Activated CD4-positive, alpha-beta T cell treated with anti-CD3 and anti-CD28 coated beads, Interleukin-2, amount 50 U/mL, for 48 hours (primary cell): ENCODE data around the gene ZNF148.

Experiments
- DNase-seq, 2 experiments: peaks; one replicate each; pipeline ENCODE4 v3.0.0-alpha.2; 2020

ZNF148 gene

DNA sequence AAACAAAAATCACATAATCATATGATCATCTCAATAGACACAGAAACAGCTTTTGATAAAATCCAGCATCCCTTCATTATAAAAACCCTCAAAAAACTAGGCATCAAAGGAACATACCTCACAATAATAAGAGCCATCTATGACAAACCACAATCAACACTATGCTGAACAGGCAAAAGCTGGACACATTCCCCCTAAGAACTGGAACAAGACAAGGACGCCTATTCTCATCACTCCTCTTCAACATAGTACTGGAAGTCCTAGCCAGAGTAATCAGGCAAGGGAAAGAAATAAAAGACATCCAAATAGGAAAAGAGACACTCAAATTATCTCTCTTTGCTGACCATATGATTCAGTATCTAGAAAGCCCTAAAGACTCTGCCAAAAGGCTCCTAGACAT is 107.7 kb downstream of the ZNF148 start:
- no peak for DNase-seq

DNA sequence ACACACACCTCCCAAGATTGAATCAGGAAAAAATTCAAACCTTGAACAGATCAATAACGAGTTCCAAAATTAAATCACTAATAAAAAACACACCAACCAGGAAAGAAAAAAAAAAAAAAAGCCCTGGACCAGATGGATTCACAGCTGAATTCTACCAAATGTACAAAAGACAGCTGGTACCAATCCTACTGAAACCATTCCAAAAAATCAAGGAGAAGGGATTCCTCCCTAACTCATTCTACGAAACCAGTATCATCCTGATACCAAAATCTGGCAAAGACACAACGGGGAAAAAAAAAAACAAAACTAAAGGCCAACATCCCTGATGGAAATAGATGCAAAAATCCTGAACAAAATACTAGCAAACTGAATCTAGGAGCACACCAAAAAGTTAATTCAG is 108.2 kb downstream of the ZNF148 start:
- DNase-seq = no peak

DNA sequence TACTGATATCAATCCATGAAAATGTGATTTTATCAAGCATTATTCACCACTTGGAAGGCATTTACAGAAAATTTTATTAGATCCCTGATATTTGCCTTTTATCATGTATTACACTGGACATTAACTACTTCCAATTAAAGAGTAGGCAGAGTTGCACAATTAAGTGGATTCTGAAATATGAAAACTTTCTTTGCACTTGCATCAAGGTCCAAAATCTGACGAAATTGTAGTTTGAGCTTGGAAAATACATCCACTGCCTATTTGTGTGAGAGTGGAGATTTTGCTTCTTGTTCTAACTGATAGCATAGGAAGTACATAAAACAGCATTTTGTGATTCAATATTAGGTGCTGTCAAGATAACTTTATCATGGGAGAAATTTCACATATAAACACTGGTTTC is 113.0 kb downstream of the ZNF148 start:
- no peak for DNase-seq

DNA sequence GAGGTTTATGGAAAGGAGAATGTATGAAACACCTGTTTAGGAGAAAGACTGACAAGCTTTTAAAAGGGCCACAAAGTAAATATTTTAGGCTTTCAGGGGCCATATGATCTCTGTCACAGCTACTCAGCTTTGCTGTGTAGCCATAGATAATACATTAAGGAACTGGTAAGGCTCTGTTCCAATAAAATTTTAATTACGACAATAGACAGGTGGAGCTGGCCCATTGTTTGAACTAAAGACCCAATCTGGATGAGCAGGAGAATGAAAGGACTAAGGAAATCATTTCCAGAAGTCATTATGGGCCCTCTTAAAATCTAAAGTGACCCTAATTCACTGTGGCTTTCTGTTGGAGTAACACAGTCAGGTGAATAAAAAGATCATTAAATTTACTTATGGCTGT is 114.1 kb downstream of the ZNF148 start:
- no peak for DNase-seq

DNA sequence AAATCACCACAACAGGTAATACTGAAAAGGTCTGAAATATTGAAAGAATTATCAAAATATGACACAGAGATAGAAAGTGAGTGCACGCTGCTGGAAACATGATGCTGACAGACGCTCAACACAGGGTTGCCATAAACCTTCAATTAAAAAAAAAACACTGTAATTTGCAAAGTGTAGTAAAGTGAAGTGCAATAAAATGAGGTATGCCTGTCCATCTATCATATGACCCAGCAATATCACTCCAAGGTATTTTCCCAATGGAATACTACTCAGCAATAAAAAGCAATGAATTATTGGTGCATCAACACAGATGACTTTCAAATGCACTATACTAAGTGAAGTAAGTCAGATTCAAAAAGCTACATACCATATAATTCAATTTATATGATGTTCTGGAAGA is 115.0 kb downstream of the ZNF148 start:
- DNase-seq = no peak

DNA sequence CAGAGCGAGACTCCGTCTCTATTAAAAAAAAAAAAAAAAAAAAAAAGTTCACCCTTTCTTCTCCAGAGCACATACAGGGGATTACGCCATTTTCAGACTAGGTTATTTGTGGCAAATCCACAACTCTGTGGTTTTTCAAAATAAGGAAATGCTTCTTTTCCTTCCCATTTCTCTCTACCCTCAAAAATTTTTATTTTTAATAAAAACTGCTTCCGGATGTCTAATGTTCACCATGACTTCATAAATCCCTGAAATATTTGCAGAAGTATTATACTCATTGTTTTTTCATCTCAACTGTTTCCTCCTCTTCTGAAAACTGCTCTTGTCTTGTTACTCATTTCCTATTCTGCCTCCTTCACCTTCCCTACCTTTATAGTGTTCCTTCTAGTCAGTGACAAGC is 117.6 kb downstream of the ZNF148 start:
- no peak for DNase-seq

DNA sequence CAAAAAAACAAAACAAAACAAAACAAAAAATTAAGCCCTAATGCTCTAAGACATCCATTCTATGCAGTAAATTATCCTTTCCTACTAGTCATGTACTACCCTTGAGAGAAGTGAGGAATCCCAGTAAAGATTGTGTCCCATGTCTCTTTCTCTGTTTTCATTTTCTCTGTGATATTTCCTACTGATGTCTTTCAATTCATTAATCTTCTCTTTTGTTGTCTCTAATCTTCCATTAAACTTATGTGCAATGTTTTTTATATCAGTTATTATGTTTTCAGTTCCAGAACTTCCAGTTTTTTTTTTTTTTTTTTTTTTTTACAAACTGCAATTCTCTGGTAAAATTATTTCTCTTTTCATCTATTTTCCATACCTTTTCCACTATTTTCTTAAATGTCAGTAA is 118.5 kb downstream of the ZNF148 start:
- no peak for DNase-seq

DNA sequence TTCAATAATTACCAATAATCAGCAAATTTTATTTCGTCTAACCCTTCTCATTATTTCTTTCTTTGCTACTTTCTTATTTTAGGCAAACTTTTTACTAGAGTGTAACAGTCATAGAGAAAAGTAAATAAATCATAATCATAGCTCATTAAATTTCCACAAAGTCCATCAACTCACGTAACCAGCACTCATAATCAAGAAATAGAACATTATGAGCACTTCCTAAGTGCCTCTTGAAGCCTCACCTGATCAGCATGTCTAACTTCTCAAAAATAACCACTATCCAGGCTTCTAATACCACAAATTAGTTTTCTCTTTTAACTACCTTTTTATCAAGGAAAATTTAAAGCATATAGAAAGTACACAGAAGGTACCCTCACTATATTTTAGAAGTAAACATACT is 124.2 kb downstream of the ZNF148 start:
- DNase-seq = no peak

DNA sequence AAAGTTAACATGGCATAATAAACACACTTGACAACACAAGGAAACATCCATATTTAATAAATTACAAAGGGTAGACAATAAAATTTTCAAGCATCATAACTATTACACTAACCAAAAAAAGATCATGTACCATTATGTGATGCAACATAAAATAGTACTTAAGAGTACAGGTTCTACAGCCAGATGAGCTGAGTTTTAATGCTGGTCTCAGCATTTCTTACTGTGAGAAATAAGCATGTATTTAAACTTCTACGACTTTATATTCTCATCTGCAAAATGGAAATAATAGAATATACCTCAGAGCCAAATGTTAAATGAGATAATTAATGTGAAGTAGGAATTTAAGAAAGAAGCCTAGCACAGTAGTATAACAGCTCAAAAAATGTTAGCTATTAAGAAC is 128.9 kb downstream of the ZNF148 start:
- no peak for DNase-seq

DNA sequence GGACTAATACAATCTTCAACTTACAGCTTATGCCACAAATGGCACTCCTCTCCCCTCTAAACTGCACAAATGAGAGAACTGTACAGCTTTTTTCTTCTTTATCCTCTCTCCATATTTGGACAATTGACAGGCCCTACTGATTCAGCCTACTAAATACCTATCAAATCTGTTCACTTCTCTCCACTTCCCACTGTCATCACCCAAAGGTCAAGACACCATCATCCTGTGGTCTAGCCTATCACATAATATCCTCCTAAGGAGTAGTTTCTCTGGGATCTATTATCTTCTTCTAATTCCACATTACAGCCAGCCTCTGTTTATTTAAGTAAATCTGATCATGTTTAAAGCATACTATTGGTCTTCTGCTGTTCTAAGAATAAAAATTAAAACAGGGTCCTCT is 129.6 kb downstream of the ZNF148 start:
- no peak for DNase-seq

DNA sequence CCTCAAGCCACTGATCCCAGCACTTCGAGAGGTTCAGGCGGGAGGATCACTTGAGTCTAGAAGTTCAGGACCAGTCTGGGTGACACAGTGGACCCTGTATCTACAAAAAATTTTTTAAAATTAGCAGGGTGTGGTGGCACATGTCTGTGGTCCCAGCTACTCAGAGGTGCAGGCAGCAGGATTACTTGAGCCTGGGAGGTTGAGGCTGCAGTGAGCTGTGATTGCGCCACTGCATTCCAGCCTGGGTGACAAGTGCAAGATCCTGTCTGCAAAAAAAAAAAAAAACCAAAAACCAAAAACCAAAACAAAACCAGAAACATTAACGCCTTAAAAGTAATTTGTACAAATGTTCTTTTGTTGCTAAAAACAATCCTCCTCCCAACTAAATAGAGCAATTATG is 134.6 kb downstream of the ZNF148 start:
- DNase-seq = no peak

DNA sequence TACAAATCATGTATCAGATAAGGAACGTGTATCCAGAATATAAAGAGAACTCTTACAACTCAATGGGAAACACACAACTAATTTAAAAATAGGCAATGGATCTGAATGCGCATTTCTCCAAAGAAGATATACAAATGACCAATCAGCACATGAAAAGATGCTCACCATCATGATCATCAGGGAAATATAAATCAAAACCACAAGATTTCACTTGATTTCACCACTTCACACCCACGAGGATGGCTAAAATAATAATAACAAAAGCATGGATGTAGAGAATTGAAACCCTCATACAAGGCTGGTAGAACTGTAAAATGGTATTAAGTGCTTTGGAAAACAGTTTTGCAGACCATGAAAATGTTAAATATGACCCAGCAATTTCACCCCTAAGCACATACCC is 135.9 kb downstream of the ZNF148 start:
- DNase-seq = no peak

DNA sequence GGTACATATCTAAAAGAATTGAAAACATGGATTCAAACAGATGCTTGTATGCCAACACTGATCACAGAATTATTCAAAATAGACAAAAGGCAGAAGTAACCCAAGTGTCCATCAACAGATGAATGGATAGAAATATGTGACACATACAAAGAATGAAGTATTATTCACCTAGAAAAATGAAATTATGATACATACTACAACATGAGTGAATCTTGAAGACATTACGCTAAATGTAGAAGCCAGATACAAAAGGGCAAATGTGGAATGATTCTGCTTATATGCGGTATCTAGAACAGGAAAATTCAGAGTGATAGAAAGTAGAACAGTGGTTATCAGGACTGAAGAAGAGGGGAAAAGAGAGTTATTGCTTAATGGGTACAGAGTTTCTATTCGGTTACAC is 136.4 kb downstream of the ZNF148 start:
- DNase-seq = no peak

DNA sequence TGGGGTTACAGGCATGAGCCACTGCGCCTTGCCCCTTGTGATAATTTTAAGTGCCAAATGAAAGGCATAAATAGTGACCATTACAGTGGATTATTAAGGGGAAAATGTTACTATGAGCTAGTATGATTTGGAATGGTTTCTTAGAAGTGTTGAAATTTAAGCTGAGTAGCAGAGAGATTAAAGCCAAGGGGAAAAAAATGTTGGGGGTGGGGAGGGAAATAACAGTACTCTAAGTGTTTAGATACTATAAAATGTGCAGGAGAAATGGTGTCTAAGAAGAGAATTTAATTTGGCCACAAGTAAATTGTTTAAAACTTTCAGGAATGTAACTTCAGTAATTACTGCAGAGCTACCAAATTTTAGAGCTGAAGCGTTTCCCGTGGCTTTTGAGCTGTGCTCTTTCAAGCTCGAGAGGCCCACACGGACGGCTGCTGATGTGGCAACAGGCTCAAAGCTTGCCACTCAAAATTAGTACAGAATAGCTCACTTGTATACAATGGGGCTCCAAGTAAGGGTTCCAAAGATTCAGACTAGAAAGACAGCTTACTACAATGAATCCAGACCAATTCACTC is 138.7 kb downstream of the ZNF148 start:
- no peak for DNase-seq

DNA sequence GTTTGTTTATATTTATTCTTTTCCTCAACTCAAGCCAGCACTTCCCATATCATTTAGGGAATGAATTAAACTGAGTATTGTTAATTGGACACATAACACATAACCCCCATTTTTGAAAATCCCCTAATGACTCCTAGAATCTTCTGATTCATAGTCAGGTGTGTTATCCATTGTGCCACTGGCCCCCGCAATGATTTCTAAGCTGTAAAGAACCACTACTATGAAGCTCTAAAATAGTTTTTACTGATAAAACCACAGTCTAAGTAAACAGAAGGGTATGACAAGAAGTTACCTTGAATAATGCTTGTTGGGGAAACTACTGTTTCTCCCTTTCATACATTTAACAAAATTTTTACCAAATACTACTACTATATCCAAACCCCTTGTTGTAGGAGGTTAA is 140.3 kb downstream of the ZNF148 start:
- DNase-seq = no peak

DNA sequence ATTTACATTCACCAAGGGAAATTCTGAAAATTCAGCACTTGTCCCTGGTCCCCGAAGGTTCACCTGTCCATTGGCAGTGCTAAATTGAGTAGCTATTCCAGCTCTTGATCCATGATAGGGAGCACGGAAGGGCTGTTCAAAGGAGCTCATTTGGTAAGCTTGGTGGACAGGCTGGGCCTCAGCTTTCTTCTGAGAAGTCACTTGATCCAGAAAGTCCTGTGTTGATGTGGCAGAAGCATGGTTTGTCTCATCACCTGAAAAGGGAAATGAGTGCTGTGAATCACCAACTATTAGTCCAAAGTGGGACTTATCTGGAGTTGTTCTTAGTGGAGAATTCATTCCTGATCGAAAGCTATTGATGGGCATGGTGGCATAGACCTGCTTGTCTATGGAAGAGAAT is 142.7 kb downstream of the ZNF148 start:
- DNase-seq = no peak

DNA sequence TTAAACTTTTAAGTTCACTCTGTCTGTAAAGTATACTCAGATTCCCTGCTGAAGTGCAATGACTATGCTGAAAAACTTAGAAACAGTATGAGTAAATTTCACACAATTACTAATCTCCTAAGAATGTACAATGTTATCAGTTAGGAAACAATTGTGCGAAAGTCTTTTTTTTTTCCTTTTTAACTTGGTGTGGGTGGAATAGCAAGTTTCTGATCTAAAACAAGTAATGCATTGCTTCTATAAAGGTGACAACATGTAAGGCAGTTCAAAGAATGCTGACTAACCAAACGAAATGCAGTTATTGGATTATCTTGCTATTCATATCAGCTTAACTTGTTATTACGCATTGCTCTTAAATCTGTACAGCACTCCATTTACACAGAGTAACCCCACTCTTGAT is 143.2 kb downstream of the ZNF148 start:
- no peak for DNase-seq

DNA sequence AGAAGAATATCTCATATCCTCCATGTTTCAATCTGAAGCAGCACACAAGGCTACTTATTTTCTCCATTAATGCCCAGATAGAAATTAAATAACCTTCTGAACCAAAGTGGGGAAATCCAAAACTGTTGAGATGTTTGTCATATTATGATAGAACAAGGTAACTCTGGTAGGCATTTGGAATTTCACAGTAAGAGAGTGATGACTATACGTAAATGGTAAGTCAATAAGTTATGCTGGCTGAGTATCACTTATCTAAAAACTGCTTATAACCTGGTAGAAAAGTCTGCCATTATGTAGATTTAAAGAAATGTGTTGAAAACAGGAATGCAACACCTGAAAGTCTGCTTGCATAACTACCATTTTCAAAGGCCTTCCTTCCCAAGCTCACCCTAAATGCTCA is 145.4 kb downstream of the ZNF148 start:
- DNase-seq = no peak

DNA sequence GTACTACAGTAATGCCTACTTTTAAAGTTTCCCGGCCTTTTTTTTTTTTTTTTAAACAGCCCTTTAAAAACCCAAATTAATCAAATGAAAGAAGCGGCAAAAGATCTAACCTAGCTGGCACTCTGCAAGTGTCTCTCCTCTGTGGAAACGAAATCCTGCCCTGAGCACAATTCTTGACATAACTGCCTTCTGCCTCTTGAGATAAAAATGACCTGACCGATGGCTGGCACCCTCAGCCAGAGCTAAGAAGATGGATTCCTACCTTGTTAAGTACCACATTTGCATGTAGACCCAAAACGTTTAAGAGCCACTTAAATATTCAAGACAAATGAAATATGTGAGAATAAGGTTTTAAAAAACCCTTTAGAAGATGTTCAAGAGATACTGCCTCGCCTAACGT is 146.0 kb downstream of the ZNF148 start:
- no peak for DNase-seq

DNA sequence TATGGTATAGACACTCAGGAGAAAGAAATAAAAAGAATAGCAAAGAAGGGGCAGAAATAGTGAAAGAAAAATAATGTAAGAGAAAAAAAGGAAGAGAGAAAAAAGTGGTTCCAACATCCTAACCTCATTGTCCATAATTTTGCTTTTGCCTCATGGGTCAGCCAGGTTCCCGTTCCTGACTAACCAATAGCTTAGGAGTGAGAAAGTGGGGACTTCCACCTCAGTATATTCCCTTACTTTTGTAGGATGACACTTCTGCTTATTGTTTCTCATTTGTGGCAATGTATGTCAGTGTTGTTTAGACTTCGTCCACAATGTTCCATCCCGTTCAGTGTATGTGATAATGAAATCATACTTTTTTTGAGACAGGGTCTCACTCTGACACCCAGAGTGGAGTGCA is 153.3 kb downstream of the ZNF148 start:
- DNase-seq = no peak

DNA sequence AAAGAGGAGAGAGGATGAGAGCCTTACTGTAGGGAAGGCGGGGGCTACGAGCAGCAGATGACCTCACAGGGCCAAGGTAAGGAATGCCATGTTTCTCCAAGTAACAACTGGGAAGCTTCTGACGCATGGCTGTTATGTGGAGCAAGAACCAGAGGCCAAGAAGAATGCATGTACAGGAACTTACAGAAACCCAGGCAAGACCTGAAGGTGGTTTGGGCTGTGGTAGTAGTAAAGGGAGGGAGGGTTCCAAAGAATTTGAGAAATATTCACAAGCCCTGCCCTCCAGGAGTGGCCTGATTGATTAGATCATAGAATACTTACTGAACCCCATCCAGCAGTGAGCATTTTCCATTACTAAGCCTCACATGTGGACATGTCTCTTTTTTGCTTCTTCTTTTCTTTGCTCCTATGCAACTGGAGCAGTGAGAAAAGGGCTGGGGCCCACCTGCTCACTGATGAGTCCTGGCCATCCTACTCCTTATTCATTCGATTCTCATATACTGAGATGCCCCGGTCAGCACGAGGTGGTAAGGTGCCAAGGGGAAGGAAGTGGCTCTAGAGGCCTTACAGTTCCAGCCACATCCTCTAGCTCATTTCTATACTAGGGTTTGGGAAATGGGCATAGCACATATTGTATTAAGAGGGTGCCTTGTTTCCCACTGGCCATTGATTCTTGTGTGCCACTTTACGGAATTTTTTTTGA is 154.2 kb downstream of the ZNF148 start:
- no peak for DNase-seq

DNA sequence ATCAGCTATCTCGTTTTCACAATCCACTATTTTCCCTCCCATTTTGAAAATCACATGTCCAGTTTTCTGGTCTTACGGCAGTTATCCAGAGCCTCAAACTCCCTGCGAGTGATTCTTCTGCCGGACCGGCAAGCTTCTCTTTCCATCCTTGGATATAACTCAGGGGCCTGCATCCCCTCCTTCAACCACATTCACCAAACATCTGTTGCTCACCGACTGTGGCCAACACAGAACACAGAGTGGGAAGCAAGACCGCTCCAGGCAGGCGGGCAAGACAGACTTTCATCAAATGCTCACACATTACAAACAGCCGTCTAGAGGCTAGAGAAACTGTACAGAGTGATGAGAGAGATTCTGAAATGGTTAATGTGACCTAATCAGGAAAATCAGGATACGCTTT is 154.9 kb downstream of the ZNF148 start:
- DNase-seq = no peak

DNA sequence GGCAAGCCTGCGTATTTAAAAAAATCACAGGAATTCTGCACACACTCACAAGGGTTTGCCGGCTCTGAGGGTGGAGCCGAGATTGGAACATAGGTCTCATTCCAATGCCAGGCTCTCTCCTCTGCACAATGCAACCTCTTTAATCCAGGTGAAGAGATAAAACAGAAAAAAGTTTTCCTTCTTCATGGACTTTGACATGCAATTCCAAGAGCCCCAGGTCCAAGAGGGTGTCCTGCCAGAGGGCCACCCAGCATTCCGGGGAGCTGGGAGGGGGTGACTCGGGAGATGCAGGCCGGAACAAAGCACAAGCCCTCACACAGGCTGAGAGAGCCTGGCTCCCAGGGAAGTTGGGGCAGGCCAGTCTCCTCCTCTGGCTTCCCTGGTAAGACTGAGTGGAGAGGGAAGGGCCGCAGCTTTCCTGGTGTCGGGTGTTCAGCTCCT is 155.8 kb downstream of the ZNF148 start:
- DNase-seq = no peak

DNA sequence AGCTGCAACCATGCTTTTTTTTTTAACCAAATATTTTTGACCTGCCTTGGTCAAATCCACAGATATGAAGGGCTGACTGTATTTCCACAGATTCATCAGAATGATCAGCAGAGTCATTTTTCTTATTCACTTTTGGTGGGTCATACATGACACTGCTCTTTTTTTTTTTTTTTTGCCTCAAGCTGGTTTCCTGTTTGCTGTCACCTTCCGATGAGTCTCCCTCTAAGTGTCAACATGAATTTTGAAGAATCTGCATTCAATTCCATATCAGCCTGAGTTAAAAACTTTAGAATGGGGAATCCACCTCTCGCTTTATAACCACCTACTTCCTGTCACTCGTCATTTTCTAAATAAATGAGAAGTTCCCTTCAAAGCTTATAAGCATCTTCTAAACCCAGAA is 160.4 kb downstream of the ZNF148 start:
- DNase-seq = no peak

DNA sequence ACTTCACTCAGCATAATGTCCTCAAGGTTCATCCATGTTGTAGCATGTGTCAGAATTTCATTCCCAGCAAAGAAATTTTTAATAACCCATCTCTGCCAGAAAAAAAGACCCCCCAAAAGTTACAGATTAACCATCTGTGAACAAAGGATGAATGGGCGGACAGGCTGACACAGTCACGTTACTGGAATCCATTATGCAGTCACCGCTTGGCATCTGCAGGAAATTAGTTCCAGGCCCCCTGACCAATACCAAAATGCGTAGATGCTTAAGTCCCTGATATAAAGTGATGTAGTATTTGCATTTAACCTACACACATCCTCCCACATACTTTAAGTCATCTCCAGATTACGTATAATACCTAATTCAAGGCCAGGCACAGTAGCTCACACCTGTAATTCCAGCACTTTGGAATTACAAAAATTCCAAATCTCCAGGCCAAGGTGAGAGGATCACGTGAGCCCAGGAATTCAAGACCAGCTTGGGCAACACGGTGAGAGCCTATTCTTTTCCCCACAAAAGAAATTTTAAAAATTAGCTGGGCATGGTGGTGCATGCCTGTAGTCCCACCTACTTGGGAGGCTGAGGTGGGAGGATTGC is 161.1 kb downstream of the ZNF148 start:
- no peak for DNase-seq
